ENCODE data around the gene HMMR.

Gene HMMR

GRCh38 chr5:163459462-163459818 is 992 bp upstream of the HMMR start:
- TF ChIP-seq CTCF (IDR thresholded peaks at IDR 0.05; ENCODE audit: low read depth, low read length), result no peak

GRCh38 chr5:163459819-163460561 is 442 bp upstream of the HMMR start, which contains the start of gene NUDCD2:
NUDCD2 (minus strand) TSS chr5:163460102; CDS start chr5:163460050, 52 bp downstream.
- peak; percentile 22 for TF ChIP-seq CTCF (IDR thresholded peaks at IDR 0.05; ENCODE audit: low read depth, low read length)
- peak; percentile 97 for DNase-seq (ENCODE audit: extremely low read depth, low read depth)

More at GRCh38 chr5:163459462-163459818, 992 bp upstream of the HMMR start:
- no peak for DNase-seq (ENCODE audit: extremely low read depth, low read depth)

GRCh38 chr5:163463063-163463435 is 2.6 kb downstream of the HMMR start:
- TF ChIP-seq CTCF (IDR thresholded peaks at IDR 0.05; ENCODE audit: low read depth, low read length), result no peak
- DNase-seq (ENCODE audit: extremely low read depth, low read depth), result no peak

- DNase-seq (ENCODE audit: extremely low read depth, low read depth), result no peak
- no peak for TF ChIP-seq CTCF (IDR thresholded peaks at IDR 0.05; ENCODE audit: low read depth, low read length)
Observed at GRCh38 chr5:163467682-163468081, 7.2 kb downstream of the HMMR start.

GRCh38 chr5:163473635-163474243 is 13.3 kb downstream of the HMMR start:
- DNase-seq (ENCODE audit: extremely low read depth, low read depth), result no peak
- TF ChIP-seq CTCF (IDR thresholded peaks at IDR 0.05; ENCODE audit: low read depth, low read length), result no peak

GRCh38 chr5:163475411-163475810 is 15.0 kb downstream of the HMMR start:
- no peak for DNase-seq (ENCODE audit: extremely low read depth, low read depth)

More at GRCh38 chr5:163475411-163475810, 15.0 kb downstream of the HMMR start:
- no peak for TF ChIP-seq CTCF (IDR thresholded peaks at IDR 0.05; ENCODE audit: low read depth, low read length)
